Panc1 (cell line): Measurements from ENCODE around the gene SPINK13. TPM values are rescaled to one million over a fixed set of nuclear protein-coding genes. Genes with fewer than 3 reads are reported as not detected.

Experiments
- ATAC-seq: fragments of 200-7000 bp; cut with Tn5 transposase; 2 replicates; pipeline ENCODE4 v1.9.1; 2020; ENCODE audit warnings: mild to moderate bottlenecking, moderate library complexity
- BruUV-seq: library from RNA; stranded (reverse); fragments of 400-500 nt; replicated peaks from 2 replicates; lab custom pipeline; 2021; lab: Mats Ljungman, UMichigan
- CTCF ChIA-PET: fragments of 300-600 bp; sonication (Branson Sonifier 250); formaldehyde crosslinking; loops from one replicate; lab custom pipeline; 2022; ENCODE audit warnings: antibody characterized with exemption; lab: Charles Lee
- POLR2A ChIA-PET: fragments of 300-600 bp; sonication (Branson Sonifier 250); formaldehyde crosslinking; loops from one replicate; lab custom pipeline; 2022; ENCODE audit warnings: antibody characterized with exemption; lab: Charles Lee
- DNase-seq: peaks from one replicate; pipeline ENCODE4 v3.0.0-alpha.2; 2010; ENCODE audit warnings: low read depth, low spot score
- H3K27ac ChIP-seq: 2 replicates; pipeline ENCODE4 v1.5.1; 2011; ENCODE audit warnings: mild to moderate bottlenecking, low read length, inconsistent platforms
- H3K27me3 ChIP-seq: fragments of 200-500 bp; sonication (Bioruptor generic); 2 replicates; pipeline ENCODE4 v1.6.0; 2014; ENCODE audit warnings: low read length, inconsistent platforms; ENCODE audit not compliant: control insufficient read depth, insufficient read depth
- H3K36me3 ChIP-seq: fragments of 200-500 bp; sonication (Bioruptor generic); 2 replicates; pipeline ENCODE4 v1.5.1; 2014; ENCODE audit warnings: inconsistent platforms, mild to moderate bottlenecking, low read length, moderate library complexity; ENCODE audit not compliant: control insufficient read depth, insufficient read depth
- H3K4me1 ChIP-seq: 2 replicates; pipeline ENCODE4 v1.5.1; 2011; ENCODE audit warnings: inconsistent platforms, mild to moderate bottlenecking, low read length, moderate library complexity; ENCODE audit not compliant: control insufficient read depth, insufficient read depth
- H3K4me3 ChIP-seq, 2 experiments: 2 replicates each; pipeline ENCODE4 v1.5.1; 2011 to 2012; ENCODE audit warnings: low read depth in 2 of 2, low read length in 2 of 2, mild to moderate bottlenecking in 2 of 2, inconsistent platforms in 1 of 2, moderate library complexity in 1 of 2
- H3K9me3 ChIP-seq: fragments of 200-500 bp; sonication (Bioruptor generic); 2 replicates; pipeline ENCODE4 v1.5.1; 2014; ENCODE audit warnings: low read depth, mild to moderate bottlenecking, inconsistent platforms, low read length, moderate library complexity; ENCODE audit not compliant: control insufficient read depth, insufficient read depth
- CTCF ChIP-seq: fragments of 450-650 bp; IDR thresholded peaks from 2 replicates; pipeline ENCODE4 v1.5.1; 2017; ENCODE audit warnings: mild to moderate bottlenecking
- POLR2AphosphoS5 ChIP-seq: IDR thresholded peaks from 2 replicates; pipeline ENCODE4 v1.6.1; 2012; ENCODE audit warnings: mild to moderate bottlenecking, low read depth, low read length, moderate library complexity
- REST ChIP-seq, 2 experiments: IDR thresholded peaks; 2 replicates each; pipeline ENCODE4 v1.6.1; 2011 to 2012; ENCODE audit warnings: low read depth in 2 of 2, control low read depth in 1 of 2, low read length in 1 of 2, mild to moderate bottlenecking in 1 of 2, moderate library complexity in 1 of 2; ENCODE audit not compliant: insufficient read depth in 1 of 2
- SIN3A ChIP-seq: IDR thresholded peaks from 2 replicates; pipeline ENCODE4 v1.6.1; 2012; ENCODE audit warnings: low read depth, mild to moderate bottlenecking, low read length, moderate library complexity, borderline replicate concordance; ENCODE audit not compliant: insufficient read depth
- TCF7L2 ChIP-seq: IDR thresholded peaks from 2 replicates; pipeline ENCODE4 v1.6.1; 2011; ENCODE audit warnings: mild to moderate bottlenecking, low read depth, low read length, inconsistent platforms
- in situ Hi-C: cut with HindIII; loops from 2 replicates; pipeline ENCODE4 v1.10.0; 2016; ENCODE audit warnings: low sequenced_read_pairs, low pct_unique_long_range_greater_than_20kb
- intact Hi-C: fragments of 100-400 bp; cut with micrococcal nuclease; formaldehyde crosslinking; loops from one replicate; pipeline ENCODE4 v1.10.0; 2022; ENCODE audit not compliant: unreplicated experiment
- total RNA-seq: library from RNA; stranded (reverse); gene quantifications from one replicate; pipeline ENCODE4 v1.2.1, GENCODE V29; 2021; ENCODE audit not compliant: unreplicated experiment

The SPINK13 gene
- total RNA-seq, 1 experiment from 2014 or later, result not detected

GRCh38 chr5:148309746-148310145 is 41.2 kb downstream of the SPINK13 start:
- TF ChIP-seq CTCF, result no peak
- TF ChIP-seq SIN3A, result no peak
- no peak for TF ChIP-seq REST (IDR thresholded peaks at IDR 0.05; ENCODE audit: insufficient read depth in 1 of 2, low read depth in 2 of 2, low read length in 1 of 2)
- DNase-seq (no peak), ATAC-seq (no peak)
- Histone ChIP-seq H3K27me3 (no peaks in the 10 kb centered on the region), H3K27ac (no peak overlapping the region), H3K4me3 (no peak overlapping the region), H3K36me3 (no peaks in the 10 kb centered on the region), H3K4me1 (no peaks in the 10 kb centered on the region), H3K9me3 (no peaks in the 10 kb centered on the region)
- POLR2A ChIA-PET, result no interaction called here
- intact Hi-C loops, result no loop called here
- in situ Hi-C loops, result no loop called here
- CTCF ChIA-PET, result no interaction called here
- no TSS peak for BruUV-seq

GRCh38 chr5:148311484-148311883 is 42.9 kb downstream of the SPINK13 start:
- intact Hi-C loops (no loop called here), in situ Hi-C loops (no loop called here)
- ATAC-seq, result no peak
- H3K9me3 ChIP-seq, result no peaks in the 10 kb centered on the region
- no peaks in the 10 kb centered on the region for H3K27me3 ChIP-seq
- BruUV-seq, result no TSS peak
- no peak for DNase-seq
- H3K4me1 ChIP-seq, result no peaks in the 10 kb centered on the region
- TF ChIP-seq REST (IDR thresholded peaks at IDR 0.05; ENCODE audit: insufficient read depth in 1 of 2, low read depth in 2 of 2, low read length in 1 of 2), result no peak
- no peak for TF ChIP-seq POLR2AphosphoS5
- TF ChIP-seq SIN3A, result no peak
- no peak for TF ChIP-seq CTCF
- no peak for TF ChIP-seq TCF7L2
- ChIA-PET POLR2A (no interaction called here), CTCF (no interaction called here)
- no peak overlapping the region for H3K27ac ChIP-seq
- H3K4me3 ChIP-seq, result no peak overlapping the region
- H3K36me3 ChIP-seq, result no peaks in the 10 kb centered on the region
